ENCODE data around the gene DCLK1.

DCLK1 gene

DNA sequence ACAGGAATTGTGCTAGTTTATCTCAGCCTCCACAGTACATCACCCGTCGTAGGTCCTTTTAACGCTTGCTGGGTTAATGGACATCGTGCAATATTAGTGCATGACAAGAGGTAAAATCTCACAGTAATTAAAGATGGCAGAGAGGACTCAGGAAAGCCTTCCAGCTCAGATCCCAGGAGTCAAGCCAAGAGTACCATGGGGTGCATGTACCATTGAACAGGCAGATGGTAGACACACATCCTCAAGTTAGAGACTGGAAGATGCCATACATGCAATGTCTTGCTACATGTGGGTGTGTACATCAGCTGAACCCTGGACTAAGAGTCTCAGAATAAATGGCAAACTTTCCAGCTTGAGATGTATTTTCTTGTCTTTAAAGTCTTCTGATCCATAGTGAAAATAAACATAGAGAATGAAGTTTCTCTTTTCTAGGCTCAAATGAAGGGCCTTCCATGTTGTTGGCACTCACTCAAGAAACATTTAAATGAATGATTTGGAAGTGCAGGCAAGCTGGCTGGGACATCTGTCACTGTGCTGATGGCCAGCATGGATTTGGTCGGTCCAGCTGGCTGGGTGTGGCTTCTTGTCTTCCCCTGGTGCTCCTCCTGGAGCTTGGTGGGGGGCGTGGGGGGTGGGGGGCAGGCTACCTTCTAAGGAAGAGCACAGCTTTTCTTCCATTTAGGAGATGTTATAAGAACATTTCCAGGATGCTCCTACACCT lies 363.8 kb downstream of the DCLK1 start:
- H3K4me3 ChIP-seq (ENCODE audit: low read length): no peak overlapping the region
- no peak for DNase-seq (ENCODE audit: low read depth)
- TF ChIP-seq, protein P1, sequence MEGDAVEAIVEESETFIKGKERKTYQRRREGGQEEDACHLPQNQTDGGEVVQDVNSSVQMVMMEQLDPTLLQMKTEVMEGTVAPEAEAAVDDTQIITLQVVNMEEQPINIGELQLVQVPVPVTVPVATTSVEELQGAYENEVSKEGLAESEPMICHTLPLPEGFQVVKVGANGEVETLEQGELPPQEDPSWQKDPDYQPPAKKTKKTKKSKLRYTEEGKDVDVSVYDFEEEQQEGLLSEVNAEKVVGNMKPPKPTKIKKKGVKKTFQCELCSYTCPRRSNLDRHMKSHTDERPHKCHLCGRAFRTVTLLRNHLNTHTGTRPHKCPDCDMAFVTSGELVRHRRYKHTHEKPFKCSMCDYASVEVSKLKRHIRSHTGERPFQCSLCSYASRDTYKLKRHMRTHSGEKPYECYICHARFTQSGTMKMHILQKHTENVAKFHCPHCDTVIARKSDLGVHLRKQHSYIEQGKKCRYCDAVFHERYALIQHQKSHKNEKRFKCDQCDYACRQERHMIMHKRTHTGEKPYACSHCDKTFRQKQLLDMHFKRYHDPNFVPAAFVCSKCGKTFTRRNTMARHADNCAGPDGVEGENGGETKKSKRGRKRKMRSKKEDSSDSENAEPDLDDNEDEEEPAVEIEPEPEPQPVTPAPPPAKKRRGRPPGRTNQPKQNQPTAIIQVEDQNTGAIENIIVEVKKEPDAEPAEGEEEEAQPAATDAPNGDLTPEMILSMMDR (conservative IDR thresholded peaks at IDR 0.05; ENCODE audit: low read length): no peak

DNA sequence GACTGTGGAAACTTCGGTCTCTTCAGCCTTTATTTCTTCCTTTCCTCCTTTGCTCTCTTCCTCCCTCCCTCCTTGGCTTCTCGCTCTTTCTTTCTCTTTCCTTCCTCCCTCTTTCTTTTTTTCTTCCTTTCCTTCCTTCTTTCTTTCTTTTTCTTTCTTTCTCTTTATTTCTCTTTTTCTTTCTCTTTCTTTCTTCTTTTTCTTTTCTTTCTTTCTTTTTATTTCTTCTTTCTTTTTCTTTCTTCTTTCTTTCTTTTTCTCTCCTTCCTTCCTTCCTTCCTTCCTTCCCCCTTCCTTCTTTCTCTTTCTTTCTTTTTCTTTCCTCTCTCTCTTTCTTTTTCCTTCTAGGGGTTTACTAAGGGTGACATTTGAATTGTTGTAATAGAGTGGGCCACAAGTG lies 364.5 kb downstream of the DCLK1 start:
- TF ChIP-seq, protein P1 (conservative IDR thresholded peaks at IDR 0.05; ENCODE audit: low read length): no peak
- DNase-seq (ENCODE audit: low read depth): no peak

DNA sequence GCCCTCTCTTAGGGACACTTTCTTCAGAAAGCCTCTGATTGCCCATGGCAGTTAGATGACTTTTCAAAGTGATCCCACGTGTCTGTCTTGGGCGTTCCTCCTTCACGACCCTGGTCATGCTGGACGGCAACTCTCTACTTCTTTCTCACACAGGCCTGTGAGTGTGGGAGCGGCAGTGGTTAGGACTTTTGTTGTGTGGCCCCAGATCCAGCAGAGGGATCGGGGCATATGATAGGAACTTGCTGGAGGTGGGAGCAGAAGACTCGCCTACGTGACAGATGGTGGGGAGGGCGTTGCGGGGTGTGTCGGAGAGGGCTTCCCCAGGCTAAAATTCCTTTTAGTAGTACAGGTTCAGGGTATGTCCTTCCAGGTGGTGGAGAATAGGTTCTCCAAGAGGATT lies 365.2 kb downstream of the DCLK1 start:
- H3K4me3 ChIP-seq (ENCODE audit: low read length): no peak overlapping the region
- TF ChIP-seq, protein P1 (conservative IDR thresholded peaks at IDR 0.05; ENCODE audit: low read length): no peak

More for the DNA sequence above, 364.5 kb downstream of the DCLK1 start:
- H3K4me3 ChIP-seq (ENCODE audit: low read length): no peak overlapping the region

DNA sequence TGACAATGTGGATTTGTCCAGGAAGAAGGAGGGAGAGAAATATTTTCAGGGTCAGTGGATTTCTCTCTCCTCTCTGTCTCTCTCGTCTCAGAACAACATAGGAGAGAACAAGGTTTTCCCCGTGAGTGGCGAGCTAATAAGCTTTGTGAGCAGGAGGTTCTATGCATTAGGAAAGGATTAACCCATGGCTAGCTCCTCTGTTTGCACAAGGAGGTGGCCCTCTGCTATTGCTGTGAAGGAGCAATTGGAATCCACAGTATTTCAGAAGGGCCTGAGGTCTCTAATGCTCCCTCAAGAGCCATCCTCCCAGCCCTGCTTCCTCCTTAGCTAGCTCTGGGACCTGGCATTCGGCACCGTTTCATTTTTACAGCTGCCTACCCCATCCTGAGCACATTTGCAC lies 365.8 kb downstream of the DCLK1 start:
- DNase-seq (ENCODE audit: low read depth): peak; percentile 20
- no peak overlapping the region for H3K4me3 ChIP-seq (ENCODE audit: low read length)
- TF ChIP-seq, protein P1 (conservative IDR thresholded peaks at IDR 0.05; ENCODE audit: low read length): no peak

More for the DNA sequence above, 365.2 kb downstream of the DCLK1 start:
- DNase-seq (ENCODE audit: low read depth): no peak

DNA sequence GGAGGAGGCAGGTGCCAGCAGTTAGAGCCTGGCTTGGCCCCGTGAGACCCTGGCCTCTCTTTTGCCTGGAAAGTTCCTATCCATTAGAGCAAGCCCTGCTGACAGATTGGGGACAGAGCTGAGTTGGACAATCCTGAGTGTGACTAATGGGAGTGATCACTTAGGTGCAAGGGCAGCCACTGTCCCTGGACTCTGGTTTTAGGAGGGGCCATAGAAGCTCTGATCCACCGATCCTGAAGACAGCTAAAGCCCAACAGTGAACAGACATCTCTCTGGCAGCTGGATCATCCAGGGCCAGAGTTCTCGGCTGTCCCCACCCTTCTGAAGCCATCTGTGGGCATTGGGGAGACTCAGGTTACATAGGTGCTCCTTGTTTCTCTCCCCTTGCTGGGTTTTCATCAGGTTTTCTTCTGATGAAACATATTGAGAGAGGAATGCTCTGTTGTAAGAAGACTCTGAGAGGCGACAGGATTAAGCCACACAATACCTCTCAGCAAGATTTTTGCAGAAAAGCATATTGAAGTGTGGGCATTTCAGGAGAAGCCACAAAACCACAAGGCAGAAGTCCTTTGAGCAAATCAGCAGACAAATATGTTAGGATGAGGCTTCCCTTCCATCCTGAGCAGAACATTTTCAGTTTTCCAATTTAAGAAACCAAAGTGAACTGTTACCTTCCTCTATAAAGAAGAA lies 366.7 kb downstream of the DCLK1 start:
- TF ChIP-seq, protein P1 (conservative IDR thresholded peaks at IDR 0.05; ENCODE audit: low read length): no peak
- DNase-seq (ENCODE audit: low read depth): peak; percentile 93
- no peak overlapping the region for H3K4me3 ChIP-seq (ENCODE audit: low read length)

DNA sequence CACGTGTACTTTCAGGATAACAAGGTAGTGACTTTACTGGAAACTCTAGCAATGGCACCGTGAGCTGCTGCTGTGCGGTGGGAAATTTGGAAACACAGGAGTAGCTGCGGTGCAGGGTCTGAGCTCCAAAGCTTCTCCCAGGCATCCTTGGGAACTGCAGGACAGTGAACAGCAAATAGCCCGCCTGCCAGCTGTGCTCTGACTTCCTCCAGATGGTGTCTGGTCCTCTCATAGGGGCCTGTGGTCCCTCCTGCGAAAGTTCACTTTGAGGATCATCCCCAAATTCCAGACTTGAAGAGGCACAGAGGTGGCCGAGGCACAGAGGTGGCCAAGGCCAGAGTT lies 367.4 kb downstream of the DCLK1 start:
- peak; percentile 59 for DNase-seq (ENCODE audit: low read depth)
- TF ChIP-seq, protein P1 (conservative IDR thresholded peaks at IDR 0.05; ENCODE audit: low read length): no peak
- H3K4me3 ChIP-seq (ENCODE audit: low read length): no peak overlapping the region

Data from AG10803 (cell line).